GM23338 (cell line): ENCODE data around the gene CCDC57. TPM values are rescaled to one million over a fixed set of nuclear protein-coding genes. Genes with fewer than 3 reads are reported as not detected.

Experiments
- ATAC-seq: fragments of 200-7000 bp; cut with Tn5 transposase; 3 replicates; pipeline ENCODE4 v1.9.1; 2020
- DNase-seq: peaks from one replicate; pipeline ENCODE4 v3.0.0-alpha.2; 2015; ENCODE audit warnings: low spot score
- H2AFZ ChIP-seq: fragments of 200-600 bp; sonication (generic); 2 replicates; pipeline ENCODE4 v1.8.0; 2016; ENCODE audit warnings: antibody characterized with exemption, mild to moderate bottlenecking, moderate library complexity
- H3F3A ChIP-seq: fragments of 200-600 bp; sonication (generic); replicated peaks from 2 replicates; pipeline ENCODE4 v1.8.0; 2017; ENCODE audit warnings: antibody characterized with exemption, mixed run types, low read depth
- H3K27ac ChIP-seq: fragments of 200-600 bp; sonication (generic); 2 replicates; pipeline ENCODE4 v1.6.1; 2016; ENCODE audit warnings: low read depth
- H3K27me3 ChIP-seq: fragments of 200-600 bp; sonication (generic); 2 replicates; pipeline ENCODE4 v1.8.0; 2016; ENCODE audit warnings: mild to moderate bottlenecking, mixed run types, moderate library complexity; ENCODE audit not compliant: insufficient read depth
- H3K36me3 ChIP-seq: fragments of 200-600 bp; sonication (generic); 2 replicates; pipeline ENCODE4 v1.8.0; 2016; ENCODE audit warnings: mild to moderate bottlenecking; ENCODE audit not compliant: insufficient read depth
- H3K4me1 ChIP-seq: fragments of 200-600 bp; sonication (generic); 2 replicates; pipeline ENCODE4 v1.8.0; 2016; ENCODE audit warnings: mild to moderate bottlenecking, moderate library complexity; ENCODE audit not compliant: insufficient read depth
- H3K4me2 ChIP-seq: fragments of 200-600 bp; sonication (generic); 2 replicates; pipeline ENCODE4 v1.7.1; 2017; ENCODE audit warnings: mixed run types
- H3K4me3 ChIP-seq: fragments of 200-600 bp; sonication (generic); 2 replicates; pipeline ENCODE4 v1.6.1; 2016; ENCODE audit warnings: mixed run types
- H3K79me2 ChIP-seq: fragments of 200-600 bp; sonication (generic); replicated peaks from 2 replicates; pipeline ENCODE4 v1.8.0; 2017; ENCODE audit warnings: mild to moderate bottlenecking; ENCODE audit not compliant: insufficient read depth
- H3K9me2 ChIP-seq: fragments of 200-600 bp; sonication (generic); 2 replicates; pipeline ENCODE4 v1.8.0; 2017; ENCODE audit not compliant: insufficient read depth
- H4K20me1 ChIP-seq: fragments of 200-600 bp; sonication (generic); replicated peaks from 2 replicates; pipeline ENCODE4 v1.8.0; 2017; ENCODE audit warnings: mild to moderate bottlenecking; ENCODE audit not compliant: insufficient read depth
- H3K27ac Mint-ChIP-seq: 2 replicates; pipeline ENCODE4 v1.8.0; 2020; ENCODE audit warnings: inconsistent platforms, mild to moderate bottlenecking, moderate library complexity, mixed read lengths
- H3K27me3 Mint-ChIP-seq: 3 replicates; pipeline ENCODE4 v1.8.0; 2022; ENCODE audit warnings: low read depth, mild to moderate bottlenecking, moderate library complexity, mixed read lengths, inconsistent platforms; ENCODE audit not compliant: insufficient read depth, poor library complexity
- H3K36me3 Mint-ChIP-seq: 3 replicates; pipeline ENCODE4 v1.8.0; 2021; ENCODE audit warnings: low read depth, mild to moderate bottlenecking, inconsistent platforms, moderate library complexity, mixed read lengths
- H3K4me1 Mint-ChIP-seq: 3 replicates; pipeline ENCODE4 v1.8.0; 2020; ENCODE audit warnings: mild to moderate bottlenecking, inconsistent platforms, mixed read lengths
- H3K4me3 Mint-ChIP-seq: 3 replicates; pipeline ENCODE4 v1.8.0; 2021; ENCODE audit warnings: moderate library complexity, mild to moderate bottlenecking, inconsistent platforms, mixed read lengths
- H3K9me3 Mint-ChIP-seq: 3 replicates; pipeline ENCODE4 v1.8.0; 2020; ENCODE audit warnings: moderate library complexity, mild to moderate bottlenecking, inconsistent platforms, mixed read lengths
- CREB1 ChIP-seq: fragments of 250-450 bp; sonication (Bioruptor Pico); IDR thresholded peaks from 2 replicates; pipeline ENCODE4 v1.5.0; 2020; ENCODE audit warnings: low read depth, mild to moderate bottlenecking, moderate library complexity
- EZH2 ChIP-seq: fragments of 200-600 bp; sonication (generic); IDR thresholded peaks from one replicate; pipeline ENCODE4 v1.8.0; 2017; ENCODE audit warnings: antibody characterized with exemption, mild to moderate bottlenecking, low read depth; ENCODE audit not compliant: unreplicated experiment
- EZH2phosphoT487 ChIP-seq: fragments of 200-600 bp; sonication (generic); IDR thresholded peaks from one replicate; pipeline ENCODE4 v1.8.1; 2018; ENCODE audit warnings: antibody characterized with exemption; ENCODE audit not compliant: unreplicated experiment
- JUNB ChIP-seq: IDR thresholded peaks from one replicate; pipeline ENCODE4 v1.6.1; 2016; ENCODE audit warnings: antibody characterized with exemption; ENCODE audit not compliant: unreplicated experiment
- NANOG ChIP-seq: IDR thresholded peaks from 2 replicates; pipeline ENCODE4 v1.6.1; 2016; ENCODE audit warnings: antibody characterized with exemption, borderline replicate concordance
- POLR2AphosphoS5 ChIP-seq: IDR thresholded peaks from 2 replicates; pipeline ENCODE4 v1.6.1; 2016; ENCODE audit warnings: antibody characterized with exemption, low read depth
- REST ChIP-seq: IDR thresholded peaks from one replicate; pipeline ENCODE4 v1.6.1; 2018; ENCODE audit warnings: antibody characterized with exemption; ENCODE audit not compliant: unreplicated experiment
- STAT1 ChIP-seq: IDR thresholded peaks from one replicate; pipeline ENCODE4 v1.6.1; 2016; ENCODE audit warnings: antibody characterized with exemption; ENCODE audit not compliant: unreplicated experiment
- ZNF114 ChIP-seq: fragments of 250-450 bp; sonication (Bioruptor Pico); IDR thresholded peaks from 2 replicates; pipeline ENCODE4 v1.5.0; 2020; ENCODE audit warnings: mild to moderate bottlenecking, moderate library complexity
- ZNF331 ChIP-seq: fragments of 250-450 bp; sonication (Bioruptor Pico); IDR thresholded peaks from 2 replicates; pipeline ENCODE4 v1.5.0; 2020; ENCODE audit warnings: low read depth, mild to moderate bottlenecking, moderate library complexity
- ZNF462 ChIP-seq: fragments of 250-450 bp; sonication (Bioruptor Pico); IDR thresholded peaks from 2 replicates; pipeline ENCODE4 v1.5.0; 2020; ENCODE audit warnings: mild to moderate bottlenecking, moderate library complexity
- polyA plus RNA-seq: library from polyadenylated mRNA; unstranded; fragments of >200 nt; fragmentation: Nextera tagmentation; extraction: Ambion mirVana; gene quantifications from 2 replicates; pipeline ENCODE4 v1.2.1, GENCODE V29; 2016
- total RNA-seq: library from RNA; depleted of rRNA; stranded (reverse); fragments of >200 nt; shearing (Covaris generic); gene quantifications from 2 replicates; pipeline ENCODE4 v1.2.3, GENCODE V29; 2014
- TF ChIP-seq, protein P1 (sequence below), 2 experiments: fragments of 200-600 bp in 1 of 2; sonication (generic) in 1 of 2; conservative IDR thresholded peaks; 2 replicates each; pipeline versions ENCODE4 v1.5.1 to v1.6.1; 2016 to 2017; ENCODE audit warnings: antibody characterized with exemption in 2 of 2, low read depth in 2 of 2, mild to moderate bottlenecking in 2 of 2, moderate library complexity in 1 of 2
- TF ChIP-seq, protein P2 (sequence below): IDR thresholded peaks from 2 replicates; pipeline ENCODE4 v1.6.1; 2016; ENCODE audit warnings: antibody characterized with exemption

CCDC57 gene
- total and polyA plus RNA-seq, 2 experiments from 2014 or later = 7.0 to 16.3 TPM

DNA sequence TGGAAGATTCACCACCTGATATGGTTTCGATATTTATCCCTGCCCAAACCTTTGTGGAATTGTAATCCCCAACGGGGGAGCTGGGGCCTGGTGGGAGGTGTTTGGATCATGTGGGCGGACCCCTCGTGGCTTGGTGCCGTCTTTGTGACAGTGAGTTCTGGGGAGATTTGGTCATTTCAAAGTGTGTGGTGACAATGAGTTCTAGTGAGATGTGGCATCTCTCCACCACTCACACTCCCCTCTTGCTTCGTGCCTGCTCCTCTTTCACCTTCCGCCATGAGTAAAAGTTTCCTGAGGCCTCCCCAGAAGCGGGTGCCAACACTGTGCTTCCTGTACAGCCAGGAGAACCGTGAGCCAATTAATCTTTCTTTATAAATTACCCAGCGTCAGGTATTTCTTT is 9.7 kb downstream of the CCDC57 start:
- no peak overlapping the region for H3K4me3 Mint-ChIP-seq
- H3K4me3 ChIP-seq = no peak overlapping the region
- no peak for ATAC-seq

More for the DNA sequence above, 9.7 kb downstream of the CCDC57 start:
- TF ChIP-seq ZNF331 (CRISPR knock-in tag) (no peak), CREB1 (no peak), EZH2phosphoT487 (no peak), NANOG (no peak), POLR2AphosphoS5 (no peak), REST (no peak), STAT1 (no peak), JUNB (no peak), ZNF462 (CRISPR knock-in tag) (no peak), EZH2 (no peak), ZNF114 (CRISPR knock-in tag) (no peak)
- TF ChIP-seq, protein P1, sequence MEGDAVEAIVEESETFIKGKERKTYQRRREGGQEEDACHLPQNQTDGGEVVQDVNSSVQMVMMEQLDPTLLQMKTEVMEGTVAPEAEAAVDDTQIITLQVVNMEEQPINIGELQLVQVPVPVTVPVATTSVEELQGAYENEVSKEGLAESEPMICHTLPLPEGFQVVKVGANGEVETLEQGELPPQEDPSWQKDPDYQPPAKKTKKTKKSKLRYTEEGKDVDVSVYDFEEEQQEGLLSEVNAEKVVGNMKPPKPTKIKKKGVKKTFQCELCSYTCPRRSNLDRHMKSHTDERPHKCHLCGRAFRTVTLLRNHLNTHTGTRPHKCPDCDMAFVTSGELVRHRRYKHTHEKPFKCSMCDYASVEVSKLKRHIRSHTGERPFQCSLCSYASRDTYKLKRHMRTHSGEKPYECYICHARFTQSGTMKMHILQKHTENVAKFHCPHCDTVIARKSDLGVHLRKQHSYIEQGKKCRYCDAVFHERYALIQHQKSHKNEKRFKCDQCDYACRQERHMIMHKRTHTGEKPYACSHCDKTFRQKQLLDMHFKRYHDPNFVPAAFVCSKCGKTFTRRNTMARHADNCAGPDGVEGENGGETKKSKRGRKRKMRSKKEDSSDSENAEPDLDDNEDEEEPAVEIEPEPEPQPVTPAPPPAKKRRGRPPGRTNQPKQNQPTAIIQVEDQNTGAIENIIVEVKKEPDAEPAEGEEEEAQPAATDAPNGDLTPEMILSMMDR (conservative IDR thresholded peaks at IDR 0.05; ENCODE audit: low read depth in 2 of 2) = no peak
- TF ChIP-seq, protein P2, sequence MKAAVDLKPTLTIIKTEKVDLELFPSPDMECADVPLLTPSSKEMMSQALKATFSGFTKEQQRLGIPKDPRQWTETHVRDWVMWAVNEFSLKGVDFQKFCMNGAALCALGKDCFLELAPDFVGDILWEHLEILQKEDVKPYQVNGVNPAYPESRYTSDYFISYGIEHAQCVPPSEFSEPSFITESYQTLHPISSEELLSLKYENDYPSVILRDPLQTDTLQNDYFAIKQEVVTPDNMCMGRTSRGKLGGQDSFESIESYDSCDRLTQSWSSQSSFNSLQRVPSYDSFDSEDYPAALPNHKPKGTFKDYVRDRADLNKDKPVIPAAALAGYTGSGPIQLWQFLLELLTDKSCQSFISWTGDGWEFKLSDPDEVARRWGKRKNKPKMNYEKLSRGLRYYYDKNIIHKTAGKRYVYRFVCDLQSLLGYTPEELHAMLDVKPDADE = no peak
- Mint-ChIP-seq H3K9me3 (no peaks in the 10 kb centered on the region), H3K27me3 (peaks cover 4% of the 10 kb centered on the region), H3K27ac (no peak overlapping the region), H3K36me3 (no peaks in the 10 kb centered on the region), H3K4me1 (peaks cover 3% of the 10 kb centered on the region; the same call in 1 of the 3 replicates)
- Histone ChIP-seq H3K27ac (no peak overlapping the region), H2AFZ (no peak overlapping the region), H4K20me1 (0 out of 2 replicates have a peak, but pooled peaks cover 2% of the 10 kb centered on the region), H3K79me2 (no peaks in the 10 kb centered on the region), H3F3A (no peaks in the 10 kb centered on the region), H3K9me2 (no peaks in the 10 kb centered on the region), H3K4me2 (no peak overlapping the region), H3K36me3 (no peaks in the 10 kb centered on the region), H3K4me1 (no peaks in the 10 kb centered on the region), H3K27me3 (no peaks in the 10 kb centered on the region)
- no peak for DNase-seq
